K562 (cell line): ENCODE results near the gene BRD4. TPM values are rescaled to one million over a fixed set of nuclear protein-coding genes. Genes with fewer than 3 reads are reported as not detected.

ENCODE experiments used
- DIDO1 ChIP-seq: fragments of 450-650 bp; IDR thresholded peaks from 2 replicates; pipeline ENCODE4 v1.6.1; 2016; ENCODE audit warnings: low read depth, missing biosample characterization, missing genetic modification characterization
- PURB ChIP-seq: sonication (generic); formaldehyde crosslinking; IDR thresholded peaks from 2 replicates; pipeline ENCODE4 v1.9.0; 2021; ENCODE audit warnings: low read depth, mild to moderate bottlenecking, missing genetic modification reagents
- SRSF1 ChIP-seq: fragments of 200-400 bp; formaldehyde crosslinking; IDR thresholded peaks from 2 replicates; pipeline ENCODE4 v1.6.1; 2017; ENCODE audit warnings: mild to moderate bottlenecking, low read depth, low read length, moderate library complexity
- ZNF780A ChIP-seq: fragments of 250-450 bp; sonication (Bioruptor Pico); IDR thresholded peaks from 2 replicates; pipeline ENCODE4 v1.5.0; 2021; ENCODE audit warnings: mild to moderate bottlenecking
- polyA plus RNA-seq, 8 experiments: library from polyadenylated mRNA; depleted of rRNA in 4 of 8; stranded (reverse) in 5 of 8; unstranded in 3 of 8; fragments of >200 nt; fragmentation: Nextera tagmentation in 2 of 8; fragmentation: Illumina TruSeq in 1 of 8; extraction: Ambion mirVana in 2 of 8; extraction: Trizol in 1 of 8; gene quantifications; 2 replicates each; pipeline versions ENCODE4 v1.2.1 to v1.2.3, GENCODE V29; 2011 to 2014; ENCODE audit warnings: inconsistent platforms in 1 of 8, missing spikeins in 1 of 8
- total RNA-seq, 7 experiments: library from RNA; depleted of rRNA in 6 of 7; stranded (reverse); fragments of >200 nt in 6 of 7; fragmentation: Illumina TruSeq in 2 of 7; extraction: Trizol in 2 of 7; gene quantifications; 2 replicates each; pipeline versions ENCODE4 v1.2.1 to v1.2.3, GENCODE V29; 2011 to 2021; ENCODE audit warnings: low replicate concordance in 1 of 7
- TF ChIP-seq, protein P1 (sequence below): sonication (generic); formaldehyde crosslinking; IDR thresholded peaks from 2 replicates; pipeline ENCODE4 v1.8.0; 2022; ENCODE audit warnings: mild to moderate bottlenecking, missing genetic modification reagents
- TF ChIP-seq, protein P2 (sequence below): fragments of 200-600 bp; sonication (generic); IDR thresholded peaks from one replicate; pipeline ENCODE4 v1.6.1; 2012; ENCODE audit warnings: mild to moderate bottlenecking, low read depth, low read length, inconsistent platforms
- TF ChIP-seq, protein P3 (sequence below): fragments of 250-450 bp; sonication (Bioruptor Pico); IDR thresholded peaks from 2 replicates; pipeline ENCODE4 v1.5.0; 2021
- TF ChIP-seq, protein P4 (sequence below): sonication (generic); formaldehyde crosslinking; IDR thresholded peaks from 2 replicates; pipeline ENCODE4 v1.8.0; 2022; ENCODE audit warnings: mild to moderate bottlenecking, missing genetic modification reagents, borderline replicate concordance

The BRD4 gene
- total and polyA plus RNA-seq, 9 of the 15 experiments (the other 6 are each of a cell fraction or from before 2014, with no cell fraction given) = 1.8 to 105 (median 15.6) TPM

DNA sequence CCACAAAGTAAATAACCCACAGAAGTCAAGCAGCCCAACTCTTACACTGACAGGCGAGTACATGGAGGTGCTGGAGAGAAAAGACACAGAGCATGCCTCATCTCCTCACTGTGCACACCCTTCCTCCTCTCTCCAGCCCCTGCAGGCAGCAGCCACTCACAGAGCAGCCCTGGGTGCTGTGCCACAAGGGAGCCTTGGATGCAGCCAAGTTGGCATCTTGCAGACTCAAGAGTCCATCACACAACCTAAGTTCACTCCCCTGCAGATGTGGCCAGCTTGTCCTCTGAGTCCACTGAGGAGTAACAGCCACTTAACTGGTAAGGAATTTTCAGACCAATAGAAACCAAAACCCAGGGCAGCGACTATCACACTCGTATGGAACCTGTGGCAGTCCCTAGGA is 47.4 kb downstream of the BRD4 start (continued):
- TF ChIP-seq, protein P1, sequence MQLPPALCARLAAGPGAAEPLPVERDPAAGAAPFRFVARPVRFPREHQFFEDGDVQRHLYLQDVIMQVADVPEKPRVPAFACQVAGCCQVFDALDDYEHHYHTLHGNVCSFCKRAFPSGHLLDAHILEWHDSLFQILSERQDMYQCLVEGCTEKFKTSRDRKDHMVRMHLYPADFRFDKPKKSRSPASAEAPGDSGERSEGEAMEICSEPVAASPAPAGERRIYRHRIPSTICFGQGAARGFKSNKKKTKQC = no peak
- TF ChIP-seq DIDO1 (tag) (no peak), ZNF780A (CRISPR knock-in tag) (no peak), PURB (CRISPR knock-in tag) (no peak), SRSF1 (no peak)
- TF ChIP-seq, protein P2, sequence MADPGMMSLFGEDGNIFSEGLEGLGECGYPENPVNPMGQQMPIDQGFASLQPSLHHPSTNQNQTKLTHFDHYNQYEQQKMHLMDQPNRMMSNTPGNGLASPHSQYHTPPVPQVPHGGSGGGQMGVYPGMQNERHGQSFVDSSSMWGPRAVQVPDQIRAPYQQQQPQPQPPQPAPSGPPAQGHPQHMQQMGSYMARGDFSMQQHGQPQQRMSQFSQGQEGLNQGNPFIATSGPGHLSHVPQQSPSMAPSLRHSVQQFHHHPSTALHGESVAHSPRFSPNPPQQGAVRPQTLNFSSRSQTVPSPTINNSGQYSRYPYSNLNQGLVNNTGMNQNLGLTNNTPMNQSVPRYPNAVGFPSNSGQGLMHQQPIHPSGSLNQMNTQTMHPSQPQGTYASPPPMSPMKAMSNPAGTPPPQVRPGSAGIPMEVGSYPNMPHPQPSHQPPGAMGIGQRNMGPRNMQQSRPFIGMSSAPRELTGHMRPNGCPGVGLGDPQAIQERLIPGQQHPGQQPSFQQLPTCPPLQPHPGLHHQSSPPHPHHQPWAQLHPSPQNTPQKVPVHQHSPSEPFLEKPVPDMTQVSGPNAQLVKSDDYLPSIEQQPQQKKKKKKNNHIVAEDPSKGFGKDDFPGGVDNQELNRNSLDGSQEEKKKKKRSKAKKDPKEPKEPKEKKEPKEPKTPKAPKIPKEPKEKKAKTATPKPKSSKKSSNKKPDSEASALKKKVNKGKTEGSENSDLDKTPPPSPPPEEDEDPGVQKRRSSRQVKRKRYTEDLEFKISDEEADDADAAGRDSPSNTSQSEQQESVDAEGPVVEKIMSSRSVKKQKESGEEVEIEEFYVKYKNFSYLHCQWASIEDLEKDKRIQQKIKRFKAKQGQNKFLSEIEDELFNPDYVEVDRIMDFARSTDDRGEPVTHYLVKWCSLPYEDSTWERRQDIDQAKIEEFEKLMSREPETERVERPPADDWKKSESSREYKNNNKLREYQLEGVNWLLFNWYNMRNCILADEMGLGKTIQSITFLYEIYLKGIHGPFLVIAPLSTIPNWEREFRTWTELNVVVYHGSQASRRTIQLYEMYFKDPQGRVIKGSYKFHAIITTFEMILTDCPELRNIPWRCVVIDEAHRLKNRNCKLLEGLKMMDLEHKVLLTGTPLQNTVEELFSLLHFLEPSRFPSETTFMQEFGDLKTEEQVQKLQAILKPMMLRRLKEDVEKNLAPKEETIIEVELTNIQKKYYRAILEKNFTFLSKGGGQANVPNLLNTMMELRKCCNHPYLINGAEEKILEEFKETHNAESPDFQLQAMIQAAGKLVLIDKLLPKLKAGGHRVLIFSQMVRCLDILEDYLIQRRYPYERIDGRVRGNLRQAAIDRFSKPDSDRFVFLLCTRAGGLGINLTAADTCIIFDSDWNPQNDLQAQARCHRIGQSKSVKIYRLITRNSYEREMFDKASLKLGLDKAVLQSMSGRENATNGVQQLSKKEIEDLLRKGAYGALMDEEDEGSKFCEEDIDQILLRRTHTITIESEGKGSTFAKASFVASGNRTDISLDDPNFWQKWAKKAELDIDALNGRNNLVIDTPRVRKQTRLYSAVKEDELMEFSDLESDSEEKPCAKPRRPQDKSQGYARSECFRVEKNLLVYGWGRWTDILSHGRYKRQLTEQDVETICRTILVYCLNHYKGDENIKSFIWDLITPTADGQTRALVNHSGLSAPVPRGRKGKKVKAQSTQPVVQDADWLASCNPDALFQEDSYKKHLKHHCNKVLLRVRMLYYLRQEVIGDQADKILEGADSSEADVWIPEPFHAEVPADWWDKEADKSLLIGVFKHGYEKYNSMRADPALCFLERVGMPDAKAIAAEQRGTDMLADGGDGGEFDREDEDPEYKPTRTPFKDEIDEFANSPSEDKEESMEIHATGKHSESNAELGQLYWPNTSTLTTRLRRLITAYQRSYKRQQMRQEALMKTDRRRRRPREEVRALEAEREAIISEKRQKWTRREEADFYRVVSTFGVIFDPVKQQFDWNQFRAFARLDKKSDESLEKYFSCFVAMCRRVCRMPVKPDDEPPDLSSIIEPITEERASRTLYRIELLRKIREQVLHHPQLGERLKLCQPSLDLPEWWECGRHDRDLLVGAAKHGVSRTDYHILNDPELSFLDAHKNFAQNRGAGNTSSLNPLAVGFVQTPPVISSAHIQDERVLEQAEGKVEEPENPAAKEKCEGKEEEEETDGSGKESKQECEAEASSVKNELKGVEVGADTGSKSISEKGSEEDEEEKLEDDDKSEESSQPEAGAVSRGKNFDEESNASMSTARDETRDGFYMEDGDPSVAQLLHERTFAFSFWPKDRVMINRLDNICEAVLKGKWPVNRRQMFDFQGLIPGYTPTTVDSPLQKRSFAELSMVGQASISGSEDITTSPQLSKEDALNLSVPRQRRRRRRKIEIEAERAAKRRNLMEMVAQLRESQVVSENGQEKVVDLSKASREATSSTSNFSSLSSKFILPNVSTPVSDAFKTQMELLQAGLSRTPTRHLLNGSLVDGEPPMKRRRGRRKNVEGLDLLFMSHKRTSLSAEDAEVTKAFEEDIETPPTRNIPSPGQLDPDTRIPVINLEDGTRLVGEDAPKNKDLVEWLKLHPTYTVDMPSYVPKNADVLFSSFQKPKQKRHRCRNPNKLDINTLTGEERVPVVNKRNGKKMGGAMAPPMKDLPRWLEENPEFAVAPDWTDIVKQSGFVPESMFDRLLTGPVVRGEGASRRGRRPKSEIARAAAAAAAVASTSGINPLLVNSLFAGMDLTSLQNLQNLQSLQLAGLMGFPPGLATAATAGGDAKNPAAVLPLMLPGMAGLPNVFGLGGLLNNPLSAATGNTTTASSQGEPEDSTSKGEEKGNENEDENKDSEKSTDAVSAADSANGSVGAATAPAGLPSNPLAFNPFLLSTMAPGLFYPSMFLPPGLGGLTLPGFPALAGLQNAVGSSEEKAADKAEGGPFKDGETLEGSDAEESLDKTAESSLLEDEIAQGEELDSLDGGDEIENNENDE = no peak
- TF ChIP-seq, protein P3, sequence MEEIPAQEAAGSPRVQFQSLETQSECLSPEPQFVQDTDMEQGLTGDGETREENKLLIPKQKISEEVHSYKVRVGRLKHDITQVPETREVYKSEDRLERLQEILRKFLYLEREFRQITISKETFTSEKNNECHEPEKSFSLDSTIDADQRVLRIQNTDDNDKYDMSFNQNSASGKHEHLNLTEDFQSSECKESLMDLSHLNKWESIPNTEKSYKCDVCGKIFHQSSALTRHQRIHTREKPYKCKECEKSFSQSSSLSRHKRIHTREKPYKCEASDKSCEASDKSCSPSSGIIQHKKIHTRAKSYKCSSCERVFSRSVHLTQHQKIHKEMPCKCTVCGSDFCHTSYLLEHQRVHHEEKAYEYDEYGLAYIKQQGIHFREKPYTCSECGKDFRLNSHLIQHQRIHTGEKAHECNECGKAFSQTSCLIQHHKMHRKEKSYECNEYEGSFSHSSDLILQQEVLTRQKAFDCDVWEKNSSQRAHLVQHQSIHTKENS (CRISPR knock-in tag) = no peak
- TF ChIP-seq, protein P4, sequence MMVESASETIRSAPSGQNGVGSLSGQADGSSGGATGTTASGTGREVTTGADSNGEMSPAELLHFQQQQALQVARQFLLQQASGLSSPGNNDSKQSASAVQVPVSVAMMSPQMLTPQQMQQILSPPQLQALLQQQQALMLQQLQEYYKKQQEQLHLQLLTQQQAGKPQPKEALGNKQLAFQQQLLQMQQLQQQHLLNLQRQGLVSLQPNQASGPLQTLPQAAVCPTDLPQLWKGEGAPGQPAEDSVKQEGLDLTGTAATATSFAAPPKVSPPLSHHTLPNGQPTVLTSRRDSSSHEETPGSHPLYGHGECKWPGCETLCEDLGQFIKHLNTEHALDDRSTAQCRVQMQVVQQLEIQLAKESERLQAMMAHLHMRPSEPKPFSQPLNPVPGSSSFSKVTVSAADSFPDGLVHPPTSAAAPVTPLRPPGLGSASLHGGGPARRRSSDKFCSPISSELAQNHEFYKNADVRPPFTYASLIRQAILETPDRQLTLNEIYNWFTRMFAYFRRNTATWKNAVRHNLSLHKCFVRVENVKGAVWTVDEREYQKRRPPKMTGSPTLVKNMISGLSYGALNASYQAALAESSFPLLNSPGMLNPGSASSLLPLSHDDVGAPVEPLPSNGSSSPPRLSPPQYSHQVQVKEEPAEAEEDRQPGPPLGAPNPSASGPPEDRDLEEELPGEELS (CRISPR knock-in tag) = no peak
